Astrocyte (in vitro differentiated cells and primary cell): Measurements from ENCODE around the gene ALK. TPM values are rescaled to one million over a fixed set of nuclear protein-coding genes. Genes with fewer than 3 reads are reported as not detected.

ENCODE experiments used
- DNase-seq: peaks from one replicate; pipeline ENCODE4 v3.0.0-alpha.2; 2010; ENCODE audit warnings: low read depth
- FAIRE-seq: peaks from 2 replicates; lab custom pipeline; 2011; peaks lifted over from hg19 to GRCh38; lab: Jason Lieb, UNC
- H2AFZ ChIP-seq: 2 replicates; pipeline ENCODE4 v1.6.0; 2012; ENCODE audit warnings: low read depth, low read length, inconsistent platforms
- H3K27ac ChIP-seq: 2 replicates; pipeline ENCODE4 v1.5.1; 2011; ENCODE audit warnings: low read depth, low read length, inconsistent platforms
- H3K27me3 ChIP-seq: 2 replicates; pipeline ENCODE4 v1.6.0; 2011; ENCODE audit warnings: low read length, inconsistent platforms; ENCODE audit not compliant: insufficient read depth
- H3K36me3 ChIP-seq: 2 replicates; pipeline ENCODE4 v1.5.1; 2011; ENCODE audit warnings: low read length, inconsistent platforms; ENCODE audit not compliant: insufficient read depth
- H3K4me1 ChIP-seq: 2 replicates; pipeline ENCODE4 v1.5.1; 2011; ENCODE audit warnings: low read length, inconsistent platforms; ENCODE audit not compliant: insufficient read depth
- H3K4me2 ChIP-seq: 2 replicates; pipeline ENCODE4 v1.6.0; 2012; ENCODE audit warnings: low read length, inconsistent platforms
- H3K4me3 ChIP-seq: 2 replicates; pipeline ENCODE4 v1.5.1; 2011; ENCODE audit warnings: low read depth, mild to moderate bottlenecking, low read length, inconsistent platforms; ENCODE audit not compliant: insufficient read depth
- H3K79me2 ChIP-seq: 2 replicates; pipeline ENCODE4 v1.6.0; 2012; ENCODE audit warnings: mild to moderate bottlenecking, low read length, inconsistent platforms; ENCODE audit not compliant: insufficient read depth
- H3K9ac ChIP-seq: 2 replicates; pipeline ENCODE4 v1.6.0; 2012; ENCODE audit warnings: mild to moderate bottlenecking, low read length, inconsistent platforms
- H3K9me3 ChIP-seq: 2 replicates; pipeline ENCODE4 v1.5.1; 2012; ENCODE audit warnings: low read depth, mild to moderate bottlenecking, low read length, inconsistent platforms; ENCODE audit not compliant: insufficient read depth
- H4K20me1 ChIP-seq: 2 replicates; pipeline ENCODE4 v1.6.0; 2012; ENCODE audit warnings: low read length, inconsistent platforms; ENCODE audit not compliant: insufficient read depth
- H3K27ac Mint-ChIP-seq: one replicate; pipeline ENCODE4 v1.8.0; 2021; ENCODE audit warnings: mild to moderate bottlenecking, mixed read lengths; ENCODE audit not compliant: unreplicated experiment
- H3K27me3 Mint-ChIP-seq: one replicate; pipeline ENCODE4 v1.8.0; 2021; ENCODE audit warnings: low read depth, mixed read lengths; ENCODE audit not compliant: unreplicated experiment
- H3K36me3 Mint-ChIP-seq: one replicate; pipeline ENCODE4 v1.8.0; 2021; ENCODE audit warnings: low read depth, mixed read lengths; ENCODE audit not compliant: unreplicated experiment
- H3K4me1 Mint-ChIP-seq: one replicate; pipeline ENCODE4 v1.8.0; 2021; ENCODE audit warnings: low read depth, mixed read lengths; ENCODE audit not compliant: unreplicated experiment
- H3K4me3 Mint-ChIP-seq: one replicate; pipeline ENCODE4 v1.8.0; 2021; ENCODE audit warnings: mild to moderate bottlenecking, moderate library complexity, mixed read lengths; ENCODE audit not compliant: unreplicated experiment
- H3K9me3 Mint-ChIP-seq: one replicate; pipeline ENCODE4 v1.8.0; 2021; ENCODE audit warnings: mild to moderate bottlenecking, mixed read lengths; ENCODE audit not compliant: unreplicated experiment
- CTCF ChIP-seq: IDR thresholded peaks from 2 replicates; pipeline ENCODE4 v1.5.1; 2011; ENCODE audit warnings: low read depth, mild to moderate bottlenecking, inconsistent platforms, low read length, moderate library complexity; ENCODE audit not compliant: insufficient read depth
- EZH2 ChIP-seq: IDR thresholded peaks from 2 replicates; pipeline ENCODE4 v1.6.1; 2012; ENCODE audit warnings: mild to moderate bottlenecking, low read length, inconsistent platforms; ENCODE audit not compliant: insufficient read depth
- total RNA-seq: library from RNA; stranded (reverse); gene quantifications from 2 replicates; pipeline ENCODE4 v1.2.1, GENCODE V29; 2021

The ALK gene
- total RNA-seq, 1 donor from 2014 or later, result 0.16 TPM

GRCh38 chr2:29323301-29323700 is 598.1 kb downstream of the ALK start:
- FAIRE-seq (no peak), DNase-seq (peak; percentile 15)
- Histone ChIP-seq H3K36me3 (no peaks in the 10 kb centered on the region), H2AFZ (no peak overlapping the region), H3K9ac (no peak overlapping the region), H3K4me3 (no peak overlapping the region), H3K9me3 (no peaks in the 10 kb centered on the region), H3K4me1 (peaks cover 11% of the 10 kb centered on the region), H3K27ac (no peak overlapping the region), H3K4me2 (no peak overlapping the region), H4K20me1 (no peaks in the 10 kb centered on the region), H3K27me3 (no peaks in the 10 kb centered on the region), H3K79me2 (no peaks in the 10 kb centered on the region)
- no peak for TF ChIP-seq CTCF
- no peak for TF ChIP-seq EZH2
- Mint-ChIP-seq H3K36me3 (no peaks in the 10 kb centered on the region), H3K4me1 (peaks cover 10% of the 10 kb centered on the region), H3K27ac (no peak overlapping the region), H3K27me3 (peaks cover 20% of the 10 kb centered on the region), H3K9me3 (peaks cover 5% of the 10 kb centered on the region), H3K4me3 (no peak overlapping the region)

GRCh38 chr2:29322011-29322410 is 599.4 kb downstream of the ALK start:
- Histone ChIP-seq H3K27ac (no peak overlapping the region), H3K79me2 (no peaks in the 10 kb centered on the region), H3K4me3 (no peak overlapping the region), H3K9ac (no peak overlapping the region), H3K4me2 (peak overlapping the region; percentile 21), H3K36me3 (no peaks in the 10 kb centered on the region), H3K9me3 (no peaks in the 10 kb centered on the region), H2AFZ (peak overlapping the region; percentile 26), H4K20me1 (no peaks in the 10 kb centered on the region), H3K27me3 (no peaks in the 10 kb centered on the region), H3K4me1 (peaks cover 11% of the 10 kb centered on the region)
- Mint-ChIP-seq H3K4me1 (peaks cover 12% of the 10 kb centered on the region), H3K27ac (no peak overlapping the region), H3K4me3 (no peak overlapping the region), H3K9me3 (peaks cover 3% of the 10 kb centered on the region), H3K27me3 (peaks cover 8% of the 10 kb centered on the region), H3K36me3 (no peaks in the 10 kb centered on the region)
- FAIRE-seq, result peak; percentile 17
- no peak for TF ChIP-seq EZH2
- DNase-seq, result peak; percentile 61

GRCh38 chr2:29317801-29318485 is 603.4 kb downstream of the ALK start:
- peaks cover 14% of the 10 kb centered on the region for H3K27me3 Mint-ChIP-seq
- Histone ChIP-seq H3K4me3 (no peak overlapping the region), H3K27ac (no peak overlapping the region), H2AFZ (no peak overlapping the region), H3K79me2 (no peaks in the 10 kb centered on the region), H3K27me3 (no peaks in the 10 kb centered on the region), H3K9me3 (no peaks in the 10 kb centered on the region), H3K4me1 (peaks cover 17% of the 10 kb centered on the region), H4K20me1 (no peaks in the 10 kb centered on the region), H3K36me3 (no peaks in the 10 kb centered on the region), H3K9ac (no peak overlapping the region), H3K4me2 (no peak overlapping the region)
- DNase-seq (no peak), FAIRE-seq (no peak)
- H3K36me3 Mint-ChIP-seq, result no peaks in the 10 kb centered on the region
- TF ChIP-seq CTCF (no peak), EZH2 (no peak)
- no peak overlapping the region for H3K27ac Mint-ChIP-seq
- no peak overlapping the region for H3K4me3 Mint-ChIP-seq
- peaks cover 21% of the 10 kb centered on the region for H3K4me1 Mint-ChIP-seq
- peaks cover 3% of the 10 kb centered on the region for H3K9me3 Mint-ChIP-seq
